Progenitor cell of endocrine pancreas (in vitro differentiated cells): ENCODE results near the gene GMDS. TPM values are rescaled to one million over a fixed set of nuclear protein-coding genes. Genes with fewer than 3 reads are reported as not detected.

Experiments
- DNase-seq: peaks from one replicate; pipeline ENCODE4 v3.0.0; 2021; ENCODE audit warnings: low spot score; ENCODE audit not compliant: unreplicated experiment
- H3K27ac Mint-ChIP-seq: 2 replicates; pipeline ENCODE4 v1.8.0; 2021; ENCODE audit warnings: mild to moderate bottlenecking, moderate library complexity, mixed read lengths
- H3K27me3 Mint-ChIP-seq: 2 replicates; pipeline ENCODE4 v1.8.0; 2021; ENCODE audit warnings: mixed read lengths
- H3K36me3 Mint-ChIP-seq: 2 replicates; pipeline ENCODE4 v1.8.0; 2022; ENCODE audit warnings: mixed read lengths; ENCODE audit not compliant: insufficient read depth
- H3K4me1 Mint-ChIP-seq: 2 replicates; pipeline ENCODE4 v1.8.0; 2021; ENCODE audit warnings: low read depth, mixed read lengths
- H3K4me3 Mint-ChIP-seq: 2 replicates; pipeline ENCODE4 v1.8.0; 2021; ENCODE audit warnings: low read depth, mild to moderate bottlenecking, moderate library complexity, mixed read lengths
- H3K9me3 Mint-ChIP-seq: 2 replicates; pipeline ENCODE4 v1.8.0; 2021; ENCODE audit warnings: low read depth, mixed read lengths
- total RNA-seq: library from RNA; stranded (reverse); gene quantifications from 2 replicates; pipeline ENCODE4 v1.2.1, GENCODE V29; 2021
- TF ChIP-seq, protein P1 (sequence below): fragments of 200-600 bp; sonication (generic); IDR thresholded peaks from one replicate; pipeline ENCODE4 v1.5.0; 2021; ENCODE audit warnings: antibody characterized with exemption, mild to moderate bottlenecking; ENCODE audit not compliant: unreplicated experiment

GMDS gene
- total RNA-seq, 1 donor from 2014 or later, result 17.2 TPM

DNA sequence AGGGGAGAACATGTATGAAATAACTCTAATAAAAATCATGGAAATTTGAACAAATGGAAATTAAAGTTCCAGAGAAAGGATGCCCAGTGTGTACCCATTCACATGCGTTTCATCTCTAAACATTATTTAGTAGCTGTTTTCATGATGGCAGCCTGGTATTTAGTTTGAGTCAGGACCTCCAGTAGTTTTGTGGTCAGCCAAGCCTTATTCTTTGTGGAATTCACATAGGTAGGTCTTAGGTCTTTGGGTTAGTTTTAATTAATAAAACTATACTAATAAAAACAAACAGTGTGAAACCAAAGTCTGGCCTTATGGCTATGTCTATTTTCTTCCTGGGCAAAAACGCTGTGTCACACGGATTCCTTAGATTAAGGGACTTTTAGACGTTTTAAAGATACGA lies 497.9 kb downstream of the GMDS start:
- TF ChIP-seq, protein P1, sequence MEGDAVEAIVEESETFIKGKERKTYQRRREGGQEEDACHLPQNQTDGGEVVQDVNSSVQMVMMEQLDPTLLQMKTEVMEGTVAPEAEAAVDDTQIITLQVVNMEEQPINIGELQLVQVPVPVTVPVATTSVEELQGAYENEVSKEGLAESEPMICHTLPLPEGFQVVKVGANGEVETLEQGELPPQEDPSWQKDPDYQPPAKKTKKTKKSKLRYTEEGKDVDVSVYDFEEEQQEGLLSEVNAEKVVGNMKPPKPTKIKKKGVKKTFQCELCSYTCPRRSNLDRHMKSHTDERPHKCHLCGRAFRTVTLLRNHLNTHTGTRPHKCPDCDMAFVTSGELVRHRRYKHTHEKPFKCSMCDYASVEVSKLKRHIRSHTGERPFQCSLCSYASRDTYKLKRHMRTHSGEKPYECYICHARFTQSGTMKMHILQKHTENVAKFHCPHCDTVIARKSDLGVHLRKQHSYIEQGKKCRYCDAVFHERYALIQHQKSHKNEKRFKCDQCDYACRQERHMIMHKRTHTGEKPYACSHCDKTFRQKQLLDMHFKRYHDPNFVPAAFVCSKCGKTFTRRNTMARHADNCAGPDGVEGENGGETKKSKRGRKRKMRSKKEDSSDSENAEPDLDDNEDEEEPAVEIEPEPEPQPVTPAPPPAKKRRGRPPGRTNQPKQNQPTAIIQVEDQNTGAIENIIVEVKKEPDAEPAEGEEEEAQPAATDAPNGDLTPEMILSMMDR, result no peak
- peaks cover 9% of the 10 kb centered on the region for H3K9me3 Mint-ChIP-seq
- no peak for DNase-seq
- peaks cover 4% of the 10 kb centered on the region for H3K27me3 Mint-ChIP-seq
- no peak overlapping the region for H3K4me3 Mint-ChIP-seq
- H3K27ac Mint-ChIP-seq, result no peak overlapping the region
- H3K4me1 Mint-ChIP-seq, result peaks cover 18% of the 10 kb centered on the region
- H3K36me3 Mint-ChIP-seq, result peaks cover 1% of the 10 kb centered on the region

- H3K27me3 Mint-ChIP-seq, result peaks cover under 1% of the 10 kb centered on the region
These were observed 498.4 kb downstream of the GMDS start for GRCh38 chr6:1747003-1747402.

DNA sequence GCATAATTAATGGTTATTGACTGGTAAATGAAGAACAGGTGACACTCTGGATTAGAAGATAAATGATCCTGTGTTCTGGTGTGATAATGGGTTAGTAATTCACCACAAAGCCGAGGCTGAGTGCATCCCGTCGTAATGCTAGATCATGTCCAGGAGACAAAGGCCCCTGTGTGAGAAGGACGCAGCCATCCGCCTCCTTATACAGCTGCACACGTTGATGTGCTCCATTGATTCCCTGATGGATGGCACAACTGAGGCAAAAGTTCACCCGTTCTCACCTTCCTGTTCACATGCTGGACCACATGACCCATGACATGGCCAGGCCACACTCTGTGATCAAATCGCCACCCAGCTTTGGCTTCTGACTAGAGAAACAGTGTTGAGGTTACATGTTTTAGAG lies 499.6 kb downstream of the GMDS start:
- peaks cover 18% of the 10 kb centered on the region for H3K4me1 Mint-ChIP-seq
- no peak overlapping the region for H3K27ac Mint-ChIP-seq
- TF ChIP-seq, protein P1, result no peak
- no peaks in the 10 kb centered on the region for H3K36me3 Mint-ChIP-seq
- H3K4me3 Mint-ChIP-seq, result no peak overlapping the region
- no peaks in the 10 kb centered on the region for H3K27me3 Mint-ChIP-seq
- no peaks in the 10 kb centered on the region for H3K9me3 Mint-ChIP-seq
- no peak for DNase-seq

More at GRCh38 chr6:1747003-1747402, 498.4 kb downstream of the GMDS start:
- Mint-ChIP-seq H3K9me3 (peaks cover 5% of the 10 kb centered on the region), H3K4me3 (no peak overlapping the region), H3K4me1 (peaks cover 18% of the 10 kb centered on the region), H3K27ac (no peak overlapping the region), H3K36me3 (peaks cover under 1% of the 10 kb centered on the region)
- no peak for DNase-seq
- TF ChIP-seq, protein P1, result no peak

DNA sequence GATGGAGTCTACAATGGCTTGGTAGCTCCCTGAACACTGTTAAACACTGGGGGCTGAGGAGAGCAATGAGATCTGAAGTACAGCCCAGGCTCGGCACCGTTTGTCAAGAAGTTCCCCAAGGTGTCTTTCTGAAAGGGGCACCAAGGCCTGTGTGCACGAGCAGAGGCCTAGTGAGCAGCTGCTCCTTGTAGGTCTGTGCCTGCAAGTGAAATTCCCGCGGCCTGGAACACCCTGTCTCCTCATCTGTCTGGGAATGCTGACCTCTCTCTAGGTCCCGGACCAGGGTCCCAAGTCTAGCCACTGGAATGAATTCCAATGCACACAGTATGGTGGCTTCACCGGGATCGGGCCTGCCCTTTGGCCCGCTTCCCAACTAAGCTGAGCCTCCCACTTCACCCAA lies 500.9 kb downstream of the GMDS start:
- no peaks in the 10 kb centered on the region for H3K36me3 Mint-ChIP-seq
- H3K27ac Mint-ChIP-seq, result no peak overlapping the region
- H3K4me1 Mint-ChIP-seq, result peaks cover 18% of the 10 kb centered on the region
- TF ChIP-seq, protein P1, result no peak
- no peak for DNase-seq
- H3K27me3 Mint-ChIP-seq, result no peaks in the 10 kb centered on the region
- H3K9me3 Mint-ChIP-seq, result no peaks in the 10 kb centered on the region
- no peak overlapping the region for H3K4me3 Mint-ChIP-seq

DNA sequence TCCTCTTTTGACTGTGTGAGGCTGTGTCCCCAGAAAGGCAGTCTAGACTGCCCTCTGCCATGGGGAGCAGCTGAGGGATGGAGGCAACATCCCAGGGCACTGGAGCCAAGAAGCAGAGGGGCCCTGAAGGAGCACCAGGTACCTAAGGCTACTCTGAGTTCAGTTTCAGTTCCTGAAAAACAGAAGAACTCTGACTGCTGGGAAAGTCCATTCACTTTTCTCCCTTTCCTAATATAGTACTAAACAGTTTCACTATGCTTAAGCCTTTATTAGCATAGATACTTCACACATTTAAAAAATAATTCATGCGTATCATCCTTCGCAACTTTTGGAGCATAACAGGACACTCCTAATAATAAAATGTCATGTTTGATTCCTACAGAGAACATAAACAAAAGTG lies 505.7 kb downstream of the GMDS start:
- DNase-seq, result no peak
- H3K4me3 Mint-ChIP-seq, result no peak overlapping the region
- TF ChIP-seq, protein P1, result no peak
- no peaks in the 10 kb centered on the region for H3K36me3 Mint-ChIP-seq
- peaks cover 5% of the 10 kb centered on the region for H3K4me1 Mint-ChIP-seq
- no peak overlapping the region for H3K27ac Mint-ChIP-seq
- H3K27me3 Mint-ChIP-seq, result no peaks in the 10 kb centered on the region
- H3K9me3 Mint-ChIP-seq, result no peaks in the 10 kb centered on the region
